Measurements from ENCODE around the gene TAGLN. TPM values are rescaled to one million over a fixed set of nuclear protein-coding genes. Genes with fewer than 3 reads are reported as not detected.
A peak's percentile ranks its signal among the peaks of the same experiment; 100 is the strongest.

Gene TAGLN
- total RNA-seq, 2 experiments from 2014 or later: 8.4 to 9.5 TPM

GRCh38 chr11:117188620-117189081 is 10.5 kb upstream of the TAGLN start:
- no peaks in the 10 kb centered on the region for H3K27me3 Mint-ChIP-seq
- Histone ChIP-seq H3K27me3 (ENCODE audit: control insufficient read depth in 1 of 2, insufficient read depth in 2 of 2, low read length in 2 of 2) (no peaks in the 10 kb centered on the region), H3K4me1 (ENCODE audit: insufficient read depth, low read length) (peaks cover 2% of the 10 kb centered on the region), H3K4me3 (ENCODE audit: low read length) (no peak overlapping the region), H3K9me3 (ENCODE audit: control insufficient read depth in 1 of 2, insufficient read depth in 1 of 2, low read length in 2 of 2) (no peaks in the 10 kb centered on the region), H3K36me3 (ENCODE audit: insufficient read depth, low read length) (peaks cover 38% of the 10 kb centered on the region), H3K27ac (ENCODE audit: low read depth in 1 of 2, low read length in 2 of 2) (no peak overlapping the region)
- ChIA-PET POLR2A (interaction anchor here (0.6 to 1.1 kb wide), 2 partner anchors 9 to 11 kb away, joined by 3 to 4 read pairs; partner anchors contain the start of gene TAGLN), CTCF (no interaction called here)
- no peaks in the 10 kb centered on the region for H3K4me1 Mint-ChIP-seq (ENCODE audit: low read depth)
- H3K9me3 Mint-ChIP-seq: no peaks in the 10 kb centered on the region
- no peak overlapping the region for H3K27ac Mint-ChIP-seq
- H3K36me3 Mint-ChIP-seq (ENCODE audit: low read depth): peaks cover 39% of the 10 kb centered on the region
- DNase-seq (peak in 1 of 14 experiments; percentile 28), ATAC-seq (ENCODE audit: poor library complexity) (no peak)
- no peak overlapping the region for H3K4me3 Mint-ChIP-seq
- intact Hi-C loops (cut with DNase I, micrococcal nuclease): no loop called here
- no peak for TF ChIP-seq CTCF (IDR thresholded peaks at IDR 0.05)

GRCh38 chr11:117189191-117189940 is 9.8 kb upstream of the TAGLN start:
- ATAC-seq (ENCODE audit: poor library complexity) (no peak), DNase-seq (peak in 3 of 14 experiments; percentile 28 to 67 (median 61))
- Histone ChIP-seq H3K9me3 (ENCODE audit: control insufficient read depth in 1 of 2, insufficient read depth in 1 of 2, low read length in 2 of 2) (no peaks in the 10 kb centered on the region), H3K27ac (ENCODE audit: low read depth in 1 of 2, low read length in 2 of 2) (no peak overlapping the region), H3K4me3 (ENCODE audit: low read length) (no peak overlapping the region), H3K4me1 (ENCODE audit: insufficient read depth, low read length) (peaks cover 2% of the 10 kb centered on the region), H3K36me3 (ENCODE audit: insufficient read depth, low read length) (peaks cover 34% of the 10 kb centered on the region), H3K27me3 (ENCODE audit: control insufficient read depth in 1 of 2, insufficient read depth in 2 of 2, low read length in 2 of 2) (no peaks in the 10 kb centered on the region)
- Mint-ChIP-seq H3K4me3 (no peak overlapping the region), H3K27ac (no peak overlapping the region), H3K4me1 (ENCODE audit: low read depth) (no peaks in the 10 kb centered on the region), H3K9me3 (no peaks in the 10 kb centered on the region), H3K27me3 (no peaks in the 10 kb centered on the region), H3K36me3 (ENCODE audit: low read depth) (peaks cover 34% of the 10 kb centered on the region)
- no peak for TF ChIP-seq CTCF (IDR thresholded peaks at IDR 0.05)
- CTCF ChIA-PET: no interaction called here
- POLR2A ChIA-PET: no interaction called here
- intact Hi-C loops (cut with DNase I, micrococcal nuclease): no loop called here

GRCh38 chr11:117189941-117190544 is 9.1 kb upstream of the TAGLN start:
- DNase-seq (peak in 1 of 14 experiments; percentile 28), ATAC-seq (ENCODE audit: poor library complexity) (no peak)
- Mint-ChIP-seq H3K9me3 (no peaks in the 10 kb centered on the region), H3K27me3 (no peaks in the 10 kb centered on the region), H3K27ac (no peak overlapping the region), H3K4me3 (no peak overlapping the region), H3K4me1 (ENCODE audit: low read depth) (peaks cover 1% of the 10 kb centered on the region), H3K36me3 (ENCODE audit: low read depth) (peaks cover 32% of the 10 kb centered on the region)
- Histone ChIP-seq H3K9me3 (ENCODE audit: control insufficient read depth in 1 of 2, insufficient read depth in 1 of 2, low read length in 2 of 2) (no peaks in the 10 kb centered on the region), H3K4me3 (ENCODE audit: low read length) (no peak overlapping the region), H3K4me1 (ENCODE audit: insufficient read depth, low read length) (peaks cover 2% of the 10 kb centered on the region), H3K36me3 (ENCODE audit: insufficient read depth, low read length) (peaks cover 34% of the 10 kb centered on the region), H3K27ac (ENCODE audit: low read depth in 1 of 2, low read length in 2 of 2) (no peak overlapping the region), H3K27me3 (ENCODE audit: control insufficient read depth in 1 of 2, insufficient read depth in 2 of 2, low read length in 2 of 2) (no peaks in the 10 kb centered on the region)
- ChIA-PET POLR2A (no interaction called here), CTCF (no interaction called here)
- TF ChIP-seq CTCF (IDR thresholded peaks at IDR 0.05): no peak
- intact Hi-C loops (cut with DNase I, micrococcal nuclease): no loop called here
